HUES6 (cell line): ENCODE results near the gene IQGAP2.

ENCODE experiments used
- H3K27ac ChIP-seq: 2 replicates; pipeline ENCODE4 v1.7.0; 2013; ENCODE audit warnings: low read depth, mild to moderate bottlenecking, low read length, inconsistent platforms
- H3K27me3 ChIP-seq: 2 replicates; pipeline ENCODE4 v1.6.1; 2013; ENCODE audit warnings: low read length; ENCODE audit not compliant: control insufficient read depth, insufficient read depth
- H3K36me3 ChIP-seq: 2 replicates; pipeline ENCODE4 v1.6.1; 2013; ENCODE audit warnings: low read length; ENCODE audit not compliant: control insufficient read depth, insufficient read depth
- H3K4me1 ChIP-seq: 2 replicates; pipeline ENCODE4 v1.6.1; 2013; ENCODE audit warnings: low read length; ENCODE audit not compliant: control insufficient read depth, insufficient read depth
- H3K4me3 ChIP-seq: 2 replicates; pipeline ENCODE4 v1.5.1; 2013; ENCODE audit warnings: low read depth, low read length
- H3K9ac ChIP-seq: one replicate; pipeline ENCODE4 v1.6.1; 2013; ENCODE audit warnings: mild to moderate bottlenecking, low read length
- H3K9me3 ChIP-seq: 2 replicates; pipeline ENCODE4 v1.6.1; 2013; ENCODE audit warnings: low read depth, low read length; ENCODE audit not compliant: control insufficient read depth, insufficient read depth

Gene IQGAP2

GRCh38 chr5:76580981-76581380, 177.9 kb downstream of the IQGAP2 start:
- Histone ChIP-seq H3K4me3 (no peak overlapping the region), H3K27me3 (no peaks in the 10 kb centered on the region), H3K27ac (no peak overlapping the region), H3K9ac (no peak overlapping the region), H3K9me3 (no peaks in the 10 kb centered on the region), H3K36me3 (no peaks in the 10 kb centered on the region), H3K4me1 (peaks cover 13% of the 10 kb centered on the region)

DNA sequence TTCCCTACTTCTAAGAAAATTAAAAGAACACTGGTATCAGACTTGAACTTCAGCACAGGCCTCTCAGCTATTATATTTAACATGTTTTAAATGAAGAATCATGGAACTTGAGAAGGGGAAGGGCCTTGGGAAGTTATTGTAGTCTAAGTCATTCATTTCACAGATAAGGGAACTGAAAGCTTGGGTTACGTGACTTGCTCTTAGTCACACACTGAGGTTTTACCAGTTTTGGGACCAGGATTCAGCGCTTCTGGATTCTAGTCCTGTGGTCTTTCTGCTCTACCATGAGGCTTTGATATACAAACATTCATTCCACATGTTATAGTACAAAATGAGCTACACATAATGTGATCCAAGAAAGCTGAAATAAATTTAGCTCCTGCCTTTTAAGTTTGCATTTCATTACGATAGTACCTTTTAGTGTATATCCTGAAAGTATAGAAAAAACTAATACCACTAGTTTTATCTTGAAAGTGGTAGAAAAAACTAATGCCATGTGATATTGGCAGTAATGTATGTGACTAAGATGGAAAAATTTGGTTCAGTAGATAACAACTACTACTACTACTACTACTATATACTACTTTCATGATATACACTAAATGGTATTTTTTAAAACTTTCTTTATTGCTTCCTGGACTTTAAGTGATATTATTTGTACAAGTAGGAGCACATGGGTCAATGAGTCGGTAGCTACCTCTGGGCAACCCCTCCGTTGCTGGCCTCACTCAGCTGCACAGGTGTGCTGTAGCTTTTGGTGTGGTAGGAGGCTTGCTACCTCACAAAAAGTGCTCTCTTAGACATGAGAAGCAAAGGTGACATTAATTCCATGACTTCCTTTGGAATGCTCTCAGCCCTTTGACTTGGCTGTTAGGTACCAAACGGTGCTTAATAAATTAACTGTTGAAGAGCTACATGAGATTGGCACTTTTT, 179.4 kb downstream of the IQGAP2 start:
- no peak overlapping the region for H3K27ac ChIP-seq
- H3K36me3 ChIP-seq = no peaks in the 10 kb centered on the region
- no peak overlapping the region for H3K4me3 ChIP-seq
- no peaks in the 10 kb centered on the region for H3K9me3 ChIP-seq
- no peaks in the 10 kb centered on the region for H3K27me3 ChIP-seq
- no peak overlapping the region for H3K9ac ChIP-seq
- peaks cover 13% of the 10 kb centered on the region for H3K4me1 ChIP-seq

DNA sequence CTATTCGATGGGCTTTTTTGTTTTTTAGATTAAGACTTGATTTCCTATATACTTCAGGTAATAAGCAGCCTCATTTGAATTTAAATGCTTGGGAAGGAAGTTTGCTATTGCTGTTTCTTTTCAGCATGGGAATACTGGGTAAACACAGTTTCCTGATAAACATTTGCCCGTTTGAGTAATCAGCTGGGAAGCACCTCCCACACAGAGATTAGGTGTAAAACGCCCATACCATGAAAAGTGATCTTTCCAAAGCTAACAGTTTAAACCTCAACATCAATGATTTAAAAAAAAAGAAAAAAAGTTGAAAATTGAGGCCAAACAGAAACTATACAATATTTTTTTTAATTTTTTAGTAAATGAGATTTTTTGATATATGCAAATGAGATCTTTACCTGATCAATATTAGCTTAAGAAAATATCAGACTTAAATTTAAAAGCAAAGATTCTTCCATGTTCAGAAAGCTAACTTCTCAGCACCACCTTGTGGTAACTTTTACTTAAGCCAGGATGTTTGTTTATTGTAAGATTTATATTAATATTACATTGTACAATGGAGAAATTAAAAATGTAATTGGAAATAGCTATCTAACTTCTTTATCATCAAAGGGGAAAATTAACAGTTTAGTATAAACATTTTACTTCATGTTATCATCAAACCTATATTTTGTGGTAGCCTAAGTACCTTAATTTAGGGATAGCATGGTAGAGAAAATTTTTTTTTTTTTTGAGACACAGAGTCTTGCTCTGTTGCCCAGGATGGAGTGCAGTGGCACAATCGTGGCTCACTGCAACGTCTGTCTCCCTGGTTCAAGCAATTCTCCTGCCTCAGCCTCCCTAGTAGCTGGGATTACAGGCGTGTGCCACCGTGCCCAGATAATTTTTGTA, 180.3 kb downstream of the IQGAP2 start:
- Histone ChIP-seq H3K36me3 (no peaks in the 10 kb centered on the region), H3K27ac (no peak overlapping the region), H3K27me3 (no peaks in the 10 kb centered on the region), H3K9me3 (no peaks in the 10 kb centered on the region), H3K4me3 (no peak overlapping the region), H3K9ac (no peak overlapping the region), H3K4me1 (peaks cover 13% of the 10 kb centered on the region)

GRCh38 chr5:76585783-76586217, 182.7 kb downstream of the IQGAP2 start:
- H3K4me3 ChIP-seq = no peak overlapping the region
- peaks cover 13% of the 10 kb centered on the region for H3K4me1 ChIP-seq
- H3K9me3 ChIP-seq = no peaks in the 10 kb centered on the region
- no peaks in the 10 kb centered on the region for H3K36me3 ChIP-seq
- no peak overlapping the region for H3K27ac ChIP-seq
- no peaks in the 10 kb centered on the region for H3K27me3 ChIP-seq
- no peak overlapping the region for H3K9ac ChIP-seq

DNA sequence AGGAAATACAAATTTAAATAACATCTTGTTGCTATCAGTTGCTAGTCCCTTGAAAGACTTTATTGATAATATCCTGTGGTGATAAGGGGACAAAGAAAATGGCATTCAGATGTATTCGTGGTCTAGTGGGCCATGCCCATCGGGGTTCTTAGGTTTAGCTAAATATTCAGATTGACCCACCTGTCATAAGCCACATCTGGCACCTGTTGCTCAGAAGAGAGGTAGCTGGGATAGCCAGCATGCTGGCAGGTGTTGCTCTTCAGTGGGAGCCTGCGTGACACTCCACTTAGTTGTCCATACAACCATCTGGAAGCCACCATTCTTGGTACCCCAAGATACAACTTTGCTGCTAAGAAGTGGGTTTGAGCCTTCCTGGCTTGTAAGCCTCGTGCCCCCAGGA, 183.4 kb downstream of the IQGAP2 start:
- no peak overlapping the region for H3K4me3 ChIP-seq
- no peaks in the 10 kb centered on the region for H3K27me3 ChIP-seq
- peaks cover 13% of the 10 kb centered on the region for H3K4me1 ChIP-seq
- H3K9me3 ChIP-seq = no peaks in the 10 kb centered on the region
- no peak overlapping the region for H3K27ac ChIP-seq
- peaks cover 6% of the 10 kb centered on the region; the same call in 1 of the 2 replicates for H3K36me3 ChIP-seq
- no peak overlapping the region for H3K9ac ChIP-seq

- Histone ChIP-seq H3K9ac (no peak overlapping the region), H3K27me3 (no peaks in the 10 kb centered on the region), H3K36me3 (peaks cover 6% of the 10 kb centered on the region; the same call in 1 of the 2 replicates), H3K9me3 (no peaks in the 10 kb centered on the region), H3K27ac (no peak overlapping the region), H3K4me1 (no peaks in the 10 kb centered on the region), H3K4me3 (no peak overlapping the region)
Observed at GRCh38 chr5:76590027-76590426, 186.9 kb downstream of the IQGAP2 start.

DNA sequence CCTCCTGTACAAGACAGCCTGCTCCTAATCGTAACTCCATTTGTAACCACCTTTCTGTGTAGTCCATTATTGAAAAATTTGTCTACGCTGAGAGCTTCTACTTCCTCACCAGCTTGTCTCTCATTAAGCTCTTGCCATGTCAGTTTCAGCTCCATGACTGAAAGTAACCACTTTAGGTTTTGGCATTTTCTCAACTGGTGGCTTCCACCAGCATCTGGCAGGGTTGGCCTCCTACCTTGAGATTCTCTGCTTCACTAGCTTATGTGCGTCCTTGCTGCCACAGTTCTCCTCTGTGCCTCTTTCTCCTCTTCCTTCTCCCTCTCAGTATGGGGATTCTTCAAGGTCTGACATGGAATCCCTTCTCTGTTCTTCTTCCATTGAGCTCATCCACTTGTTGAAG, 188.3 kb downstream of the IQGAP2 start:
- H3K9ac ChIP-seq = no peak overlapping the region
- H3K4me3 ChIP-seq = no peak overlapping the region
- no peaks in the 10 kb centered on the region for H3K27me3 ChIP-seq
- H3K36me3 ChIP-seq = peaks cover 6% of the 10 kb centered on the region; the same call in 1 of the 2 replicates
- H3K27ac ChIP-seq = no peak overlapping the region
- no peaks in the 10 kb centered on the region for H3K9me3 ChIP-seq
- no peaks in the 10 kb centered on the region for H3K4me1 ChIP-seq

DNA sequence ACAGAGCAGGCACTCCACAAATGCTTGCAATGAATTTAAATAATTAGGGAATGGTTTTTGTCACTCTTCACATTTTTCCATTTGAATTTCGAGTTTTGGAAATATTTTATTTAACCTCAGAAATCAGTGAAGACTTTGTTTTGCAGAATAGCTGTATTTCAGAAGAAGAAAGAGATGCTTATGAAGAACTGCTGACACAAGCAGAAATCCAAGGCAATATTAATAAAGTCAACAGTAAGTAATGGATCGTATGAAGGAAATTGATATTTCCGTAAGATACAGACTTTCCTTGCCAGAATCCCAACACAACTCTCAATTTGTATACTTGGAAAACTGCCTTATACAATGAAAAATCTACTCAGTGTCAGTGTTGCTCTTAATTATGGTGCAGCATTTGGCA, 189.6 kb downstream of the IQGAP2 start:
- H3K4me1 ChIP-seq = no peaks in the 10 kb centered on the region
- H3K36me3 ChIP-seq = peaks cover 13% of the 10 kb centered on the region

GRCh38 chr5:76594107-76594506, 191.0 kb downstream of the IQGAP2 start:
- H3K27ac ChIP-seq = no peak overlapping the region; the same call in 1 of the 2 replicates
- no peaks in the 10 kb centered on the region for H3K4me1 ChIP-seq
- H3K9ac ChIP-seq = no peak overlapping the region
- peaks cover 13% of the 10 kb centered on the region for H3K36me3 ChIP-seq
- no peaks in the 10 kb centered on the region for H3K27me3 ChIP-seq
- H3K9me3 ChIP-seq = no peaks in the 10 kb centered on the region
- no peak overlapping the region for H3K4me3 ChIP-seq

More for the DNA sequence above, 189.6 kb downstream of the IQGAP2 start:
- Histone ChIP-seq H3K27me3 (no peaks in the 10 kb centered on the region), H3K9me3 (no peaks in the 10 kb centered on the region), H3K9ac (no peak overlapping the region), H3K4me3 (no peak overlapping the region), H3K27ac (no peak overlapping the region)

DNA sequence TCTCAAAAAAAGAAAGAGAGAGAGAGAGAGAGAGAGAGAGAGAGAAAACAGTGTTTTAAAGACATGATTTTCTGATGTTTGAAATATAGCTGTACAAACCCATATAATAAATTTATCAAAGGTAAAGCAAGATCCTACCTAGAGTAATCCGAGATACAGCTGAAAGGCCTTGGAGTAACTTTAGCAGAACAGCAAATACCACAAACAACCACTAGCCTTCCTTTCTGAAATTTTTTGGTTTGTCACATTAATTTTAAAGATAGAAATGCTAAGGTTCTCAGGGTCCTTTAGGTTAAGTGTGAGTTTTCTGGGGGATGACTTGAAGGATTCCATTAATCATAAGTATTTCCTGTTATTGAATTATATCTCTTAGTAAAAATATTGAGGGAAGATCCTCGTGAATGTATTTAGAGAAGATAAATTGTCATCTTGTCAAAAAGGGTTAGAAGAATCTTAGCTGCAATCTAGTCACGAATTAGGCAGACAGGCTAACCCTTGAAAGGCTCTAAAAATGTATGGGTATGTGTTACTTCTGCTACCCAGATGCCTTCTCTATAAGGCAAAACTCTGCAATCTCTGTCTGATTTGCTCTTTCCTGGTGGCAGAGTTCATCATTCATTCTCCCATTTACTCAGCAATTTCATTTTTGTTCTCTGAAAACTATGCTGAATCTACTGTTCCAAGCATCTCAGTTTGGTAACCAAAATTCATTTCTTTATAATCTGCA, 192.8 kb downstream of the IQGAP2 start:
- H3K9ac ChIP-seq = no peak overlapping the region
- H3K9me3 ChIP-seq = no peaks in the 10 kb centered on the region
- no peak overlapping the region for H3K27ac ChIP-seq
- no peaks in the 10 kb centered on the region for H3K27me3 ChIP-seq
- H3K4me3 ChIP-seq = no peak overlapping the region
- peaks cover 13% of the 10 kb centered on the region for H3K36me3 ChIP-seq
- H3K4me1 ChIP-seq = no peaks in the 10 kb centered on the region
